Suppressor macrophage treated with lipopolysaccharide for 1 hour (primary cell): ENCODE measurements around the gene SPATA9.

ENCODE experiments used
- DNase-seq, 3 donors: peaks; one replicate each; pipeline ENCODE4 v3.0.0-alpha.2; 2020 to 2022

SPATA9 gene

DNA sequence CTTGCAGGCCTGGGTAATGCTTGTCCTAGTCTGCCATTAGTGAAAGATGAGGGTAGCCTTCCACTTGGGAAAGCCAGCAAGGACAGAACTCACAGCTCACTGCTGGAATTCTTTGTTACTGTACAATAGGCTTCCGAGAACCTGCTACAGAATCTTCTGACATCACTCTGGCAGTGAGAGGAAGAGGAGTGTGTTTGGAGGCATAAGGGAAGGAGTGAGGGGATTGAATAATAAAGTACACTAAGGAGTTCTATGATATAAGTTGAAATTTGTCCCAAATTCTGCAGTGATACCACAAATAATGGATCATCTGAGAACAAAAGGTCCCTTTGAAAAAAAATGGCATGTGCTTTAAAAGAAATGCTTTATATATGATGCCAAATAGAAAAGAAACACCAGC is at the start of gene SPATA9:
Gene SPATA9 (minus strand): TSS at position 101 of the 400 bp plus-strand sequence. CDS start 137 bp downstream, outside the sequence.
- no peak for DNase-seq

- peak; percentile 26 to 63 (median 34) for DNase-seq
These were observed 49.1 kb upstream of the SPATA9 start for GRCh38 chr5:95731571-95732554.

- DNase-seq: peak; percentile 48 to 76 (median 69)
These were observed 48.2 kb upstream of the SPATA9 start, which contains the start of gene RHOBTB3 for GRCh38 chr5:95730730-95731570. RHOBTB3 (plus strand) TSS chr5:95731336; CDS start chr5:95731683, 347 bp downstream.

DNA sequence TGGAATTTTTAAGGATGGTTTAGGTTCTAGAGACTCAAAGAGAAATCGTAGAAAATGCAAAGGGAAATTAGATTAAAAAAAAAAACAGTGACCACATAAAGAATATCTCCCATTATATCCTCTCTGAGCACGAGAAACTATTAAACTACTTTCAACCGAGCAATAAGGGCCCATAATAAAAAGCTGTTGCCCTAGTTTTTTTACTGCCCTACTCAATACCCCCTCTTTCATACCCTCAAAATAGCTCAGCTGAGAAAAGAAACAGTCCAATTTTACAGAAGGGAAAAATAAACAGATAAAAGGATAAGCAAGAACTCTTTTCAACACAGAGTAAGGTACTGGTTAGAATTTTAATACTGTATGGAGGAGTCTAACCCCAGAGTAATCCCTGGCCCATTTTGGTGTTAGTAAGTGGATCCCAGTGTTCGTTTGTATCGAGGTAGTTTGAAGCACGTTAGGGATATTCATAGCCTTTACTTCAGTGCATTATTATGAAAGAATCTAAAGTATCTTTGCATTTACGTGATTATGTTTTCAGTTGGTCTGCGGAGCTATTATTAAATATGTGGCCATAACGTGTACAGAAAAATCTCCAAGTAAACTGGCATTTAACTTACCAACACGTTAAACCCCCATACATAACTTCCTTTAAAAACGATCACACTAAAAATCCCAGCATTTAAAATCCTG is 47.4 kb upstream of the SPATA9 start:
- DNase-seq: no peak

DNA sequence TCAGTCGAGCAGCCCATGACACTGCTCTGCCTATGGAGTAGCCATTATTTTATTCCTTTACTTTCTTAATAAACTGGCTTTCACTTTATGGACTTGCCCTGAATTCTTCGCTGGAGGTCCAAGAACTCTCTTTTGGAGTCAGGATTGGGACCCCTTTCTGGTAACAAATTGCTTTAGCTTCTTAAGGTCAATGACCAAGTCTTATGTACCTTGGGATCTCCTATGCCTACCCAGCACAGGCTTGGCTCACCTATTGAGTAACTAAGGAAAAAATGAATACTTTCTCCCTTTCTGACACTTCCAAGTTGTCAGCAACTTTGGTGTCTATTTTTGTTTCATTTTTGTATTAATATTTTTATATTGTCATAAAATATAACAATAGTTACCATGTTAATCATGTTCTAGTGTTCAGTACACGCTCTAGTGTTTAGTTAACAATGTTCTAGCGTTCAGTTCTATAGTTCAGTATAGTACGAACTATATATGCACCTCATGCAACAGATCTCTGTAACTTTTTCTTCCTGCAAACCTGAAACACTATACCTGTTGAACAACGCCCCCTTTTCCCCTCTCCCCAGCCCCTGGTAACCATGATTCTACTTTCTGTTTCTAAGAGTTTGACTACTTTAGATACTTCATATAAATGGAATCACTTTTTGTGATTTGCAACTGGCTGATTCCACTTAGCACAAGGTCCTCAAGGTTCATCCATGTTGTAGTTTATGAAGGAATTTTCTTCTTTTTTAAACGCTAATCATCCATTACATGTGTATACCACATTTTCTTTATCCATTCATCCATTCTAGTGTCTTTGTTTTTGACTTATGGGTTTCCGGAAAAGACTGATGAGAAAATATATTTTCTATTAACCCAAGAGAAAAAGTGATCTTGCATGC is 46.6 kb upstream of the SPATA9 start:
- DNase-seq: no peak

GRCh38 chr5:95728494-95729114 is 45.8 kb upstream of the SPATA9 start:
- DNase-seq: peak; percentile 20 to 58 (median 45)

- DNase-seq: no peak
These were observed 45.0 kb upstream of the SPATA9 start for GRCh38 chr5:95727764-95728191.

DNA sequence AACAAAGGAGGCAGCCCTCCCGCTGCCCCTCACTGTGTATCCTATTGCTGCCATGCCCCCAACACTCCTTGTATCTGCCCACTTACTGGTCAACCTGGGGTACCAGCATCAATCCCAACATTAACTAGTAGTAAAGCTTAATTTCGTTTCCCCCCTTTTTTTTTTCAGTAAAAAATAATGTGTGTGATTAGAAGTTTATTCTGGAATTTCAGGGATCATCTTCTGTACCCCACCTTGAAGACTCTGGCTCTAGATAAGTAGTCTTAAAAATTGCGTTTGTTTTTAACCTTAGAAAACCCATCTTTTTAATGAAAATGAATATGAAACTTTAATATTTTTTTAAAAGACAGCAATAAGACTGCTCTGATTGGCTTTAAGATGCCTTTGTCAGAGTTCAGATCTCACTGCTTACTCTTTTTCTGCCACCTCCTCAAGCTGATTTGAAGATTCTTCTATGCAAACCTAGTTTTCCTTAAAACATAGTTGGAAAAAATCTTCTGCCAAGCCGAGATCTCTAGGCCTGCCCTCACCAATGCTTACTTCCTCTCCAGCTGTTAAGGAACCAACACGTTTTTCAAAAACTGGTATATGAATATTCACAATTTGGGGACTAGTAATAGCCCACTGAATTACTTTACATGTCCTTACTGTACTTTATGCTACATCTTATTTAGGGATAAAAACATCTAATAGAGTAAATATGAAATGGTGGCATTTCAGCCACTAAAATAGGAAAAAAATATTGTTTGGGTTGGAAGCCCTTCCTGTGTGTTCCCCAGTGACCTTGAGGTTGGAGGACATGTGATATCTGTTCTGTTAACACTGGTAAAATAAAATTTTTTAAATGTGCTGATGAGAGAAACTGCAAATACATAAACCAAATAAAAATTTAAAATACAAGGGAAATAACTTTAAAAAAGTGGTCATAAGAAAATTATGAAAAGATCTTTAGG is 44.3 kb upstream of the SPATA9 start:
- peak in 1 of 3 donors; percentile 22 for DNase-seq

DNA sequence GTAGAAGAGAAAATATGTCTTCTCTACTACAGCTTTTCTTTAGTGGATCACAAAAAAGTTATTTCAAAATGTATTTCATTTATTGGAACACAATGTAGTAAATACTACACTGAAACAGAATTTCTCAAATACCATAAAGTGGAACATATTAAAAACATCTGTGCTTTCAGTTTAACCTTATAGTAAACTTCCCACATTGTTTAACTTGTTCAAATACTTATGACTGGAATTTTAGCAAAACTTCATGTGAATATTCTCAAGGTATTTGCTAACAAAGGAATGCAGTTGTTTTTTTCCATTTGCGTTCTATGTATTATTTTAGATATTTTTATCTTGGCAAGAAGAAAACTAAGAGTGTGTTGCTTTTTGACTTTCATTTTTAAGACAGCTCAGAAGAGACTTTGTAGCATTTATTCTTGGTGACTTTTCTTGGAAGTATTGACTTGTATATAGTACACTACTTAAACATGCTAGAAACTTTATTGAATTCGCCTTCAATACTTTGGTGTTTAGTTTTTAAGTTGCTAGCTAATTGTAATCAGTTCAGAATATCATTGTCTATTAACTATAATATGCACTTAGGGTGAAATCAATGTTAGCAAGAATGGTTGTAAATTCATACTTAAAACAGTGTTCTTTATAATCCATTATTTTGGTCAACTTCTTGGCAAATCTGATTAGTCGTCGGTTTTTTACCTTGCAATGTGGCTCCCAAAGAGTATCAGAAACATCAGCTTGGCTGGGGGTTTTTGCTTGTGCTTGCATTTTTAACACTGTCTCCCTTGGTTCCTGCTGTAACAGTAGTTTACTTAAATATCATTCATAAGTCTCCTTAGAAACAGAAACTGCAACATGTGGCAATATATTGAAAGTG is 43.4 kb upstream of the SPATA9 start:
- peak in 1 of 3 donors; percentile 16 for DNase-seq

- DNase-seq: peak in 2 of 3 donors; percentile 17 to 18
These were observed 42.5 kb upstream of the SPATA9 start for GRCh38 chr5:95725071-95725820.

GRCh38 chr5:95723632-95724369 is 41.0 kb upstream of the SPATA9 start:
- no peak for DNase-seq

DNA sequence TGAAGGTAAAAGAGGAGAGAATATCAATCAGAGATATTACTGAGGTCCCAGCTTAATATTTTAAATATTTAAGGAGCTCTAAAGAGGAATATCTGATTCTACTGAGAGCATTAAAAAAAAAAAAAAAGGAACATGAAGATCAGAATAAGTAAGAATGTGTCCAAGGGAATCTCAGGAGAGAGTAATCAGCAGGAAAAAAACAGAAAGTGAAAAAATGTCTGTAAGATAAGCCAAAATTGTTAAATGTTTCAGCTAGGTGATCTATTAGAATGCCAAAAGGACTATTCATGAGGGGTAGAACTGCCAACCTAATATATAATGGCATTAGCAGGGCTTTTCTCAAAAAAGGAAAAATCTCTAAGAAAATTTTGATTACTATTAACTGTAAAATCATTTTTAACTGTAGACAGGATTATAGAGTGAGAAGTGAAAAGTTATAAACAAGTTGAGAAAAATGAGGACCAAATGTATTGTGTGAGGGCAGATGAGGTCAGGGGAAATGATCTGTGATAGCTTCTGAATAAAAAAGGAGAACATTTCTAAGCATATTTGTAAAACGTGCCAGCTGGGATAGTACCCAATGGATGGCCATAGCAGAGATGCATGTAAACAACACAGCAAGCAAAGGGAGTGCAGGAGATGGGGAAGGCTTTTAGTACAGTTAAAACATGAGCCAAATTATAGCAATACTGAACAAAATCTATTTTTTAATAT is 38.9 kb upstream of the SPATA9 start:
- no peak for DNase-seq

DNA sequence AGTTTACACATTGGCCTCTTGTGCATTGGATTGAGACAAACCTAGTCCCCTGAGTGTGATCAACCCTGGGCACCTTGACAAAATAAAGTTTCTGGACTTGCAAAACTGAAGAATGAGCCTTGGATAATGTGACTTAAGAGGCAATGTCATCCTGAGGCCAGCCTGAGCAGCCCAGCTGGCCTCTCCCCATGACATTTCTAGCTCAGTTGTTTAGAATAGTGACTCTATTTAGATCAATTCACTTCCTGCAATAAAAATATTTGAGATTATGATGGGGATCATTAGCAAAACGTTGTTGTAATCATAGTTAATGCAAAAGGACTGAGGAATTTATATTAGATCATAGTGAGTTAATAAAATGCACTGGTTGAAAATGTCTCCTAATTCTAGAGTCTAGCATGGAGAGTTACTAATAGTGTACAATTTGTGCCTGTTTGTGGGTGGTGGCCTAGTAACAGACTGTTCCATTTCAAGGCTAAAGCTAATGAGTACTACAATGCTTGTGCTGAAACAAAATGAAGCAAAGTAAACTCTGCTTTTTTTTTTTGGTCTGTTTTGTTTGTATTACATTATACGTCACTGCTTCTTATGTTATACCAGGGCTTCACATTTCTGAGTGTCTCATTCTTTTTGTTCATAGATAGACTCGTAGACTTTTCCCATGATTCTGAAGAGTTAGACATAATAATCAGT is 37.4 kb upstream of the SPATA9 start:
- DNase-seq: no peak

GRCh38 chr5:95718738-95719137 is 35.9 kb upstream of the SPATA9 start:
- DNase-seq: no peak

GRCh38 chr5:95718203-95718602 is 35.4 kb upstream of the SPATA9 start:
- DNase-seq: peak; percentile 55 to 75 (median 59)

DNA sequence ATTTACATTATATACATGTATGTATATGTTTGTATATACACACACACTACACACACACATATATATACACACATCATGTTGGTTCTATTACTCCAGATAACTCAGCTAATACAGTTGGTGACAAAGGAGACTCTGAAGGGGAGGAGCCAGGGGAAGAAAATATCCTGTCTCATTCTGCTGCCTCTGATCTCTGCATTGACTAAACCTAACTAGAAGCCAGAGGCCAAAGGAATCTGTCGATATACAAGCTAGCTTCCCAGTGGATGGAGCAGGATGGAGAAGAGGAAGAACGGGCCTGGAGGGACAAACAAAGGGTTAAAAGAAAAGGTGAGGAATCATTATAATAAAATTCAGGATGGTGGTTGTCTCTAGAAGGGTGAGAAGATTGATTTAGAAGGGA is 34.6 kb upstream of the SPATA9 start:
- no peak for DNase-seq
